GM21529 (cell line): ENCODE results near the gene PSMB5.

Experiments
- ATAC-seq: cut with Tn5 transposase; IDR thresholded peaks from one replicate; pipeline ENCODE4 v1.9.1; 2021; ENCODE audit not compliant: unreplicated experiment

The PSMB5 gene

DNA sequence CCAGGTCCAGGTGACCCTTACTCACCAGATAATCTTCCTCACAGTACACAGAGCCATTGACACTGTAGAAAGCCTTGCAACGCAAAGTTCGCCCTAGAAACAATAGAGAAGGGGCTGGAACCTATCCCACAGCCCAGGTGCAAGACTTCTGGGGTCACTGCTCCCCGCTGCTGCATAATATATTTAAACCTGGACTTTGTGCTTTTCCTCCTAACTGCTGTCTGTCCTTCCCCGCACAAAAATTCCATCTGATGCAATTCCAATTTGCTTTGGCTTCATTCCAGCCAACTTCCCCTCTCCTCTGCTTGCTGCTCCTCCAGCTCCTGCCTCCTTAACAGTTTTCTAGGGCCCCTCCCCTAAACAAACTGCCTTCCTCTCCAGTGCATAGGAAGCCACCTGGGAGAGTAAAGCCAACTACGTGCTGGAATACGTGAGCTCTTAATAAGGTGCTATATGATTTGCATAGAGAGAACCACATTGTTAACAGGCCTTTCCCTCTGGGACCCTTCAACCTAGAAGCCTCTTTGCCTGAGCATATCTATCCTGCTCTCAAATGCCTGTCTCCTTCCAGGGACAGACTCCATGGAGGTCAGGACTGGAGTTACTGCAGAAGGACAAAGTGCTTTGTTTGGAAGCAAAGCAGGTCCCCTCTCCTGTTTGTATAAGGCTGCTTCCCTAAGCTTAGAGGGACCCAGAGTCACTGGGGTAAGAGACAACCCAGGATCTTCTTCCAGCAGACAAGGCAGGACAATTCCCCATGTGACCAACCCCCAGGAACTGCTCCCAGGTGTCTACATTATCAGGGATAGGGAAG lies 57.9 kb downstream of the PSMB5 start:
- no peak for ATAC-seq
